GM21360 (cell line): Measurements from ENCODE around the gene STXBP5.
"Not testable (repeated sequence)": the region's sequence is repeated elsewhere in the genome, so short reads cannot be mapped to it uniquely, and the experiment has no call there.

Source experiments
- ATAC-seq: cut with Tn5 transposase; IDR thresholded peaks from one replicate; pipeline ENCODE4 v1.9.1; 2021; ENCODE audit warnings: mild to moderate bottlenecking, moderate library complexity; ENCODE audit not compliant: unreplicated experiment

The STXBP5 gene

GRCh38 chr6:147372806-147373205 is 168.6 kb downstream of the STXBP5 start:
- ATAC-seq, result no peak

- no peak for ATAC-seq
These were observed 174.6 kb downstream of the STXBP5 start for GRCh38 chr6:147378819-147379218.

- not testable (repeated sequence) for ATAC-seq
These were observed 176.6 kb downstream of the STXBP5 start for GRCh38 chr6:147380841-147381240.

- ATAC-seq, result no peak
These were observed 177.5 kb downstream of the STXBP5 start for GRCh38 chr6:147381712-147382111.

GRCh38 chr6:147382945-147383554 is 178.8 kb downstream of the STXBP5 start:
- no peak for ATAC-seq

- ATAC-seq, result no peak
These were observed 179.8 kb downstream of the STXBP5 start for GRCh38 chr6:147384029-147384428.

GRCh38 chr6:147384737-147385710 is 180.8 kb downstream of the STXBP5 start:
- peak; percentile 64 for ATAC-seq

GRCh38 chr6:147389463-147389862 is 185.2 kb downstream of the STXBP5 start:
- no peak for ATAC-seq

GRCh38 chr6:147390909-147391536 is 186.8 kb downstream of the STXBP5 start:
- ATAC-seq, result no peak

GRCh38 chr6:147392917-147393625 is 188.9 kb downstream of the STXBP5 start:
- no peak for ATAC-seq

- no peak for ATAC-seq
These were observed 190.9 kb downstream of the STXBP5 start for GRCh38 chr6:147395158-147395557.

GRCh38 chr6:147397306-147397705 is 193.1 kb downstream of the STXBP5 start:
- ATAC-seq, result no peak

- no peak for ATAC-seq
These were observed 196.8 kb downstream of the STXBP5 start for GRCh38 chr6:147400968-147401367.

- no peak for ATAC-seq
These were observed 197.6 kb downstream of the STXBP5 start for GRCh38 chr6:147401779-147402178.

GRCh38 chr6:147406783-147407182 is 202.6 kb downstream of the STXBP5 start:
- no peak for ATAC-seq

GRCh38 chr6:147407571-147407970 is 203.4 kb downstream of the STXBP5 start:
- ATAC-seq, result no peak

- no peak for ATAC-seq
These were observed 212.4 kb downstream of the STXBP5 start for GRCh38 chr6:147416622-147417021.

GRCh38 chr6:147417954-147418353 is 213.7 kb downstream of the STXBP5 start:
- no peak for ATAC-seq

- peak; percentile 87 for ATAC-seq
These were observed 214.3 kb downstream of the STXBP5 start for GRCh38 chr6:147418523-147418922.

GRCh38 chr6:147421903-147422302 is 217.7 kb downstream of the STXBP5 start:
- ATAC-seq, result no peak

- no peak for ATAC-seq
These were observed 218.9 kb downstream of the STXBP5 start for GRCh38 chr6:147423111-147423510.
